Fibroblast of villous mesenchyme (primary cell): Measurements from ENCODE around the gene CYTH1. TPM values are rescaled to one million over a fixed set of nuclear protein-coding genes. Genes with fewer than 3 reads are reported as not detected.
A peak's percentile ranks its signal among the peaks of the same experiment; 100 is the strongest.

Source experiments
- DNase-seq: peaks from one replicate; pipeline ENCODE4 v3.0.0-alpha.2; 2010; ENCODE audit warnings: low read depth
- H3K4me3 ChIP-seq: 2 replicates; pipeline ENCODE4 v1.5.1; 2011; ENCODE audit warnings: low read depth, mild to moderate bottlenecking, low read length
- total RNA-seq: library from RNA; depleted of rRNA; stranded (reverse); fragments of >200 nt; gene quantifications from 2 replicates; pipeline ENCODE4 v1.2.3, GENCODE V29; 2012
- TF ChIP-seq, protein P1 (sequence below): IDR thresholded peaks from 2 replicates; pipeline ENCODE4 v1.5.1; 2012; ENCODE audit warnings: low read depth, mild to moderate bottlenecking, low read length; ENCODE audit not compliant: insufficient read depth

The CYTH1 gene
- total RNA-seq, 1 donor = 19.4 TPM

GRCh38 chr17:78794399-78794798 lies 12.3 kb upstream of the CYTH1 start:
- TF ChIP-seq, protein P1, sequence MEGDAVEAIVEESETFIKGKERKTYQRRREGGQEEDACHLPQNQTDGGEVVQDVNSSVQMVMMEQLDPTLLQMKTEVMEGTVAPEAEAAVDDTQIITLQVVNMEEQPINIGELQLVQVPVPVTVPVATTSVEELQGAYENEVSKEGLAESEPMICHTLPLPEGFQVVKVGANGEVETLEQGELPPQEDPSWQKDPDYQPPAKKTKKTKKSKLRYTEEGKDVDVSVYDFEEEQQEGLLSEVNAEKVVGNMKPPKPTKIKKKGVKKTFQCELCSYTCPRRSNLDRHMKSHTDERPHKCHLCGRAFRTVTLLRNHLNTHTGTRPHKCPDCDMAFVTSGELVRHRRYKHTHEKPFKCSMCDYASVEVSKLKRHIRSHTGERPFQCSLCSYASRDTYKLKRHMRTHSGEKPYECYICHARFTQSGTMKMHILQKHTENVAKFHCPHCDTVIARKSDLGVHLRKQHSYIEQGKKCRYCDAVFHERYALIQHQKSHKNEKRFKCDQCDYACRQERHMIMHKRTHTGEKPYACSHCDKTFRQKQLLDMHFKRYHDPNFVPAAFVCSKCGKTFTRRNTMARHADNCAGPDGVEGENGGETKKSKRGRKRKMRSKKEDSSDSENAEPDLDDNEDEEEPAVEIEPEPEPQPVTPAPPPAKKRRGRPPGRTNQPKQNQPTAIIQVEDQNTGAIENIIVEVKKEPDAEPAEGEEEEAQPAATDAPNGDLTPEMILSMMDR = no peak
- H3K4me3 ChIP-seq = no peak overlapping the region
- DNase-seq = no peak

DNA sequence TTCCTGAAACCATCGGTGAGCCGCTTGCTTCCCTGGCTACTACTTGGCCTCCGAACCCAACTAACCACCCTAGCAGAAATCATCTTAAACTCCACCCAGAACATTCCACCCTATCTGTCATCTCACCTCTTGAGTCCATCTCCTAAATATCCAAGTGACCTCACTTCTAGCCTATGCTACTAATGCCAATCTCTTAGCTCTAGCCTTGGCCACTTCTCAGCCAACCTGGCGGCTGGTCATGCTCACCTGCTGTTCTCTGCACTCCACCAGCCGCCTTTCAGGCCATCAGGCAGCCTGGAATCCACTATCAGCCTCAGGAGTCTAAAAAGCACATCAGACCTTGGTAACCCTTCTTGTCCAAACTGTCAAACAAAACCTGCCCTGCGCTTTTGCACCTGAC lies 11.9 kb upstream of the CYTH1 start:
- H3K4me3 ChIP-seq = no peak overlapping the region
- TF ChIP-seq, protein P1 = no peak
- DNase-seq = no peak

- no peak overlapping the region for H3K4me3 ChIP-seq
- DNase-seq = no peak
- TF ChIP-seq, protein P1 = no peak
These were observed 11.3 kb upstream of the CYTH1 start for GRCh38 chr17:78793415-78793814.

DNA sequence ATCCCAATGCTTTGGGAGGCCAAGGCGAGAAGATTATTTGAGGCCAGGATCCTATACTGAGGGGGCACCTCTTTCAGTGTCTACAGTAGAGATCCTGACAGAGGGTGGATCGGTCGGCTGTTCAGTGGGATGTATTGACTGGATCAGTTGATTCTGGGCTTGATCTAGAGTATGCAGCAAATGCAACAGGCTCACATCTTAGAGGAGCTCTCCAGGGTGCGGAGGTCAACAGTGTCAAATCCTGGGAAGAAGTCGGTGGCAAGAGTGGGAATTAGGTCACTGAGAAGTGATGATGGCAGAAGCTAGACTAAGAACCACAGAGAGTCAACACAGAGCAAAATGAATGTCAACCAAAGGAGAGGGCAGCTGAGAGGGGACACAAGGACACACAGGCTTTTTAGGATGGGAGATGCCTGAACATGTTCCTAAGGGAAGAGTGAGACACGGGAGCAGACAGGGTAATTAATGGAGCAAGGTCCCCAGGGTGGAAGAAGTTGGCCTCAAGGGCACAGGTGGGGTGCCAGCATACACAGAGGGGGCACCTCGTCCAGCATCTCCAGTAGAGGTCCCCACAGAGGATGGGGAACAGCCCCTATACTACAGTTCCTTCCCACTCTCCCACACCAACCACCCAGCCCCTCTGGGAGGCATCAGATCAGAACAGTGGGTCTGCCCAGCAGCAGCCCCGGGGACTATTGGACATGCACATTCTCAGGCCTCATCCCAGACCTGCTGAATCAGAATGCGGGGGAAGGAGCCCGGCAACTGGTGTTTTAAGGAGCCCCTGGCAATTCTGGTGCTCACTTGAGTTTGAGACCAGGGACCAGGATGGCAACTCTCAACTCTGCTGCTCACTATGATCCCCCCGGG lies 10.0 kb upstream of the CYTH1 start:
- TF ChIP-seq, protein P1 = no peak
- no peak overlapping the region for H3K4me3 ChIP-seq
- DNase-seq = no peak

DNA sequence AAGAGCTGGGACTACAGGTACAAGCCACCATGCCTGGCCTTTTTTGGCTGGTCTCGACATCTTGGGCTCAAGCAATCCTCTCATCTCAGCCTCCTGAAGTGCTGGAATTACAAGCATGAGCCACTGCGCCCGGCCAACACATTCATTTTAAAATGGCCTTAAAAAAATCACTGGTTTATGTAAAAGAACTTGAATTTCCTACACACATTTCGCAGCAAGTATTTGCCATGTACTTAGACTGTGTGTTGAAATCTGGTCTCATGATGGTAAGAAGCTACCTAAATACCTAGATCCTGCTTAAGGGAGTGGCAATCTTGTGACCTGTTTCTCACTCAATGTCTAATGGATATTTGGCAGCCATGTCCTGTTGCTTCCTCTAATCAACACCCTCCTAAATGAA lies 8.5 kb upstream of the CYTH1 start:
- DNase-seq = no peak
- TF ChIP-seq, protein P1 = no peak
- no peak overlapping the region for H3K4me3 ChIP-seq

DNA sequence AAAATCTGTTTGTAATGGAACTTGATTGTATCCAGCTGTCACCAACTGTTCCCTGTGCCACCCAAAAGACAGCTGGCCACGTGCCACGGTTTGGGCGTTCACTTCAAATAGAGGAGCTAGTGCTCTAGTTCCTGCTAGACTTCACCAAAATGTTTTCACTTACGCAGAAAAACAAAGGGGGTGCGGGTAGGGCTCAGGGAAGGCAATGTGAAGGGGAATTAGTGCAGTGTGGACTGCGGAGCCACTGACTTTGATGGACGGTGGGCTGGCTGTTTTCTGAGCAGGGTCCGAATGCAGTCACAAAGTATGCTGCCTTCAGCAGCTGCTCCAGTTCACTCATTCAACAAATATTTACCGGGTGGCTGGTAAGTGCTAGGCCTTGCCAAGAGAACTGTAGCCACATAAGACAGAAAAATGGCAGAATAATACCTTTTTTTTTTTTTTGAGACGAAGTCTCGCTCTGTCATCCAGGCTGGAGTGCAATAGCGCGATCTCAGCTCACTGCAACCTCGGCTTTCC lies 7.6 kb upstream of the CYTH1 start:
- H3K4me3 ChIP-seq = no peak overlapping the region
- TF ChIP-seq, protein P1 = no peak
- DNase-seq = peak; percentile 30
